PFSK-1 (cell line): ENCODE data around the gene ARL4C.

Source experiments
- FOXP2 ChIP-seq: optimal IDR thresholded peaks from 2 replicates; pipeline ENCODE3; 2011; ENCODE audit warnings: borderline replicate concordance, control low read depth, inconsistent platforms; ENCODE audit not compliant: insufficient read depth; ENCODE audit errors: extremely low read length, extremely low read depth
- POLR2AphosphoS5 ChIP-seq: IDR thresholded peaks from 2 replicates; pipeline ENCODE4 v1.6.1; 2012; ENCODE audit warnings: low read depth, mild to moderate bottlenecking, control low read depth, low read length, moderate library complexity
- TF ChIP-seq, protein P1 (sequence below), 2 experiments: IDR thresholded peaks; 2 replicates each; pipeline versions ENCODE4 v1.6.1 to v1.8.0; 2011 to 2012; ENCODE audit warnings: low read depth in 2 of 2, low read length in 2 of 2, control low read depth in 1 of 2, inconsistent platforms in 1 of 2, mild to moderate bottlenecking in 1 of 2, moderate library complexity in 1 of 2; ENCODE audit not compliant: insufficient read depth in 1 of 2

DNA sequence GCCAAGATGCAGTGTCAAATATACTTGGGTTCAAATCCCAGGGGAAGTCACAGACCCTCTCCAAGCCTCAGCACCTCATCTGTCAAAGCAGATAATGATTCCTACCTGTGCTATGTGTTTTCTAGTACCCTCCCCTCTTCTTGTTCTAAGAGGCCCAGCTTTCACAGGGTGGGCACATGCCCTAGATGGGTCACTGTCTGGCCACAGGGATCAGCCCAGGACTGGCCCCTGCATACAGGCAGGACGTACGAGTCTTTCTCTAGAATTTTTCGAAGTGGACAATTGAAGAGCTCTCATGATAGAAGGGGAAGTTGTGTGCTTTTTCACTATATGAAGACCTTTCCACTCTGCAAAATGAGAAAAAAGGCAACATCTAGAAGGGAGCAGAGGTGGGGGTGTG is 22.2 kb downstream of the ARL4C start:
- TF ChIP-seq, protein P1, sequence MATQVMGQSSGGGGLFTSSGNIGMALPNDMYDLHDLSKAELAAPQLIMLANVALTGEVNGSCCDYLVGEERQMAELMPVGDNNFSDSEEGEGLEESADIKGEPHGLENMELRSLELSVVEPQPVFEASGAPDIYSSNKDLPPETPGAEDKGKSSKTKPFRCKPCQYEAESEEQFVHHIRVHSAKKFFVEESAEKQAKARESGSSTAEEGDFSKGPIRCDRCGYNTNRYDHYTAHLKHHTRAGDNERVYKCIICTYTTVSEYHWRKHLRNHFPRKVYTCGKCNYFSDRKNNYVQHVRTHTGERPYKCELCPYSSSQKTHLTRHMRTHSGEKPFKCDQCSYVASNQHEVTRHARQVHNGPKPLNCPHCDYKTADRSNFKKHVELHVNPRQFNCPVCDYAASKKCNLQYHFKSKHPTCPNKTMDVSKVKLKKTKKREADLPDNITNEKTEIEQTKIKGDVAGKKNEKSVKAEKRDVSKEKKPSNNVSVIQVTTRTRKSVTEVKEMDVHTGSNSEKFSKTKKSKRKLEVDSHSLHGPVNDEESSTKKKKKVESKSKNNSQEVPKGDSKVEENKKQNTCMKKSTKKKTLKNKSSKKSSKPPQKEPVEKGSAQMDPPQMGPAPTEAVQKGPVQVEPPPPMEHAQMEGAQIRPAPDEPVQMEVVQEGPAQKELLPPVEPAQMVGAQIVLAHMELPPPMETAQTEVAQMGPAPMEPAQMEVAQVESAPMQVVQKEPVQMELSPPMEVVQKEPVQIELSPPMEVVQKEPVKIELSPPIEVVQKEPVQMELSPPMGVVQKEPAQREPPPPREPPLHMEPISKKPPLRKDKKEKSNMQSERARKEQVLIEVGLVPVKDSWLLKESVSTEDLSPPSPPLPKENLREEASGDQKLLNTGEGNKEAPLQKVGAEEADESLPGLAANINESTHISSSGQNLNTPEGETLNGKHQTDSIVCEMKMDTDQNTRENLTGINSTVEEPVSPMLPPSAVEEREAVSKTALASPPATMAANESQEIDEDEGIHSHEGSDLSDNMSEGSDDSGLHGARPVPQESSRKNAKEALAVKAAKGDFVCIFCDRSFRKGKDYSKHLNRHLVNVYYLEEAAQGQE (IDR thresholded peaks at IDR 0.05; ENCODE audit: insufficient read depth in 1 of 2, low read depth in 2 of 2, low read length in 2 of 2): no peak
- no peak for TF ChIP-seq POLR2AphosphoS5
- no peak for TF ChIP-seq FOXP2
